HepG2 (cell line): Measurements from ENCODE around the gene IFRD1. TPM values are rescaled to one million over a fixed set of nuclear protein-coding genes. Genes with fewer than 3 reads are reported as not detected.

Experiments used
- ATAC-seq: fragments of 200-7000 bp; cut with Tn5 transposase; 3 replicates; pipeline ENCODE4 v1.9.1; 2020; ENCODE audit warnings: mild to moderate bottlenecking, moderate library complexity
- BruUV-seq: library from RNA; stranded (reverse); fragments of 400-500 nt; replicated peaks from 2 replicates; lab custom pipeline; 2021; lab: Mats Ljungman, UMichigan
- CTCF ChIA-PET: fragments of 300-600 bp; formaldehyde crosslinking; extraction: SDS; loops from one replicate; lab custom pipeline; 2021; ENCODE audit warnings: low total read pairs, inconsistent platforms, low intra/inter-chr PET ratio; lab: Yijun Ruan, JAX
- POLR2A ChIA-PET: fragments of 350-600 bp; sonication (Branson Sonifier 250); formaldehyde crosslinking; loops from one replicate; lab custom pipeline; 2020; ENCODE audit warnings: antibody characterized with exemption, inconsistent platforms; lab: Yijun Ruan, JAX
- DNase-seq: peaks from one replicate; pipeline ENCODE4 v3.0.0-alpha.2; 2015; ENCODE audit warnings: low spot score
- FAIRE-seq: peaks from 3 replicates; lab custom pipeline; 2011; peaks lifted over from hg19 to GRCh38; lab: Jason Lieb, UNC
- H2AFZ ChIP-seq: one replicate; pipeline ENCODE4 v1.6.1; 2011; ENCODE audit warnings: low read length, inconsistent platforms
- H3K27ac ChIP-seq: fragments of 300-600 bp; 3 replicates; pipeline ENCODE4 v1.8.0; 2011; ENCODE audit warnings: mixed run types, mild to moderate bottlenecking, mixed read lengths, low read length, inconsistent platforms; ENCODE audit not compliant: insufficient read depth; ENCODE audit errors: extremely low read length
- H3K27me3 ChIP-seq, 2 experiments: fragments of 200-600 bp in 1 of 2; 2 replicates in 1 of 2; 3 replicates in 1 of 2; pipeline versions ENCODE4 v1.6.0 to v1.8.0; 2011; ENCODE audit warnings: low read length in 2 of 2, mild to moderate bottlenecking in 2 of 2, moderate library complexity in 2 of 2, inconsistent platforms in 1 of 2; ENCODE audit not compliant: insufficient read depth in 2 of 2, control insufficient read depth in 1 of 2
- H3K36me3 ChIP-seq, 2 experiments: fragments of 200-600 bp in 1 of 2; replicated peaks in 1 of 2; 2 replicates in 1 of 2; 3 replicates in 1 of 2; pipeline versions ENCODE4 v1.5.1 to v1.8.0; 2011; ENCODE audit warnings: low read length in 2 of 2, inconsistent platforms in 1 of 2; ENCODE audit not compliant: insufficient read depth in 2 of 2, control insufficient read depth in 1 of 2
- H3K4me1 ChIP-seq: 2 replicates; pipeline ENCODE4 v1.5.1; 2012; ENCODE audit warnings: low read length, inconsistent platforms; ENCODE audit not compliant: insufficient read depth
- H3K4me2 ChIP-seq: 2 replicates; pipeline ENCODE4 v1.6.0; 2011; ENCODE audit warnings: low read depth, low read length, inconsistent platforms
- H3K4me3 ChIP-seq, 3 experiments: fragments of 200-600 bp in 1 of 3; sonication (generic), shearing (Covaris generic) in 1 of 3; replicated peaks in 1 of 3; 2 replicates each; pipeline ENCODE4 v1.5.1; 2011 to 2016; ENCODE audit warnings: low read length in 3 of 3, inconsistent platforms in 2 of 3, low read depth in 2 of 3, mild to moderate bottlenecking in 2 of 3, control low read depth in 1 of 3, mixed read lengths in 1 of 3; ENCODE audit not compliant: insufficient read depth in 1 of 3
- H3K79me2 ChIP-seq: one replicate; pipeline ENCODE4 v1.6.1; 2011; ENCODE audit warnings: low read length, inconsistent platforms; ENCODE audit not compliant: insufficient read depth
- H3K9ac ChIP-seq: 2 replicates; pipeline ENCODE4 v1.6.0; 2011; ENCODE audit warnings: mild to moderate bottlenecking, low read depth, low read length, inconsistent platforms; ENCODE audit not compliant: insufficient read depth
- H3K9me3 ChIP-seq: 2 replicates; pipeline ENCODE4 v1.5.1; 2012; ENCODE audit warnings: mild to moderate bottlenecking, low read length
- H4K20me1 ChIP-seq: 2 replicates; pipeline ENCODE4 v1.6.0; 2011; ENCODE audit warnings: inconsistent platforms, mild to moderate bottlenecking, low read length, moderate library complexity; ENCODE audit not compliant: insufficient read depth
- ATF4 ChIP-seq, 2 experiments: fragments of 450-650 bp in 1 of 2; sonication (generic) in 1 of 2; formaldehyde crosslinking; IDR thresholded peaks; 2 replicates each; pipeline versions ENCODE4 v1.5.0 to v1.8.0; 2020 to 2022; ENCODE audit warnings: mild to moderate bottlenecking in 1 of 2, missing genetic modification reagents in 1 of 2
- ETV5 ChIP-seq: IDR thresholded peaks from 2 replicates; pipeline ENCODE4 v1.6.1; 2018; ENCODE audit warnings: missing biosample characterization, missing genetic modification reagents, inconsistent platforms, borderline replicate concordance
- LRRFIP1 ChIP-seq: sonication (generic); formaldehyde crosslinking; conservative IDR thresholded peaks from 2 replicates; pipeline ENCODE4 v1.4.0; 2020; ENCODE audit warnings: missing genetic modification reagents
- NFYC ChIP-seq: IDR thresholded peaks from 2 replicates; pipeline ENCODE4 v1.6.1; 2016; ENCODE audit warnings: missing genetic modification reagents, missing compliant biosample characterization
- PITX1 ChIP-seq: sonication (generic); formaldehyde crosslinking; IDR thresholded peaks from 2 replicates; pipeline ENCODE4 v1.5.1; 2020; ENCODE audit warnings: mild to moderate bottlenecking, missing genetic modification reagents
- REXO4 ChIP-seq: sonication (generic); formaldehyde crosslinking; IDR thresholded peaks from 2 replicates; pipeline ENCODE4 v1.8.0; 2022; ENCODE audit warnings: missing genetic modification reagents, mild to moderate bottlenecking, borderline replicate concordance
- ZNF274 ChIP-seq: sonication (generic); formaldehyde crosslinking; IDR thresholded peaks from 2 replicates; pipeline ENCODE4 v1.5.1; 2020; ENCODE audit warnings: mild to moderate bottlenecking, missing genetic modification reagents
- ZNF616 ChIP-seq: sonication (generic); formaldehyde crosslinking; IDR thresholded peaks from 2 replicates; pipeline ENCODE4 v1.5.0; 2020; ENCODE audit warnings: low read depth, mild to moderate bottlenecking, missing genetic modification reagents
- WGBS: methylation state at CpG from one replicate; pipeline ENCODE4 v1.1.6; 2017; ENCODE audit warnings: low lambda C conversion rate; 5-methylcytosine and 5-hydroxymethylcytosine counted together
- in situ Hi-C: cut with HindIII; loops from 2 replicates; pipeline ENCODE4 v1.10.0; 2017; ENCODE audit warnings: low pct_unique_long_range_greater_than_20kb; ENCODE audit not compliant: extremely low pct_ligation_motif_present
- intact Hi-C: fragments of 100-400 bp; cut with micrococcal nuclease; formaldehyde crosslinking; loops from one replicate; pipeline ENCODE4 v1.10.0; 2022; ENCODE audit not compliant: unreplicated experiment
- polyA plus RNA-seq, 8 experiments: library from polyadenylated mRNA; depleted of rRNA in 3 of 8; stranded (reverse) in 7 of 8; unstranded in 1 of 8; fragments of >200 nt; fragmentation: Illumina TruSeq in 4 of 8; extraction: Trizol in 4 of 8; gene quantifications; 2 replicates each; pipeline versions ENCODE4 v1.2.1 to v1.2.3, GENCODE V29; 2011 to 2016; ENCODE audit warnings: low read depth in 4 of 8, missing spikeins in 1 of 8, mixed read lengths in 1 of 8; ENCODE audit not compliant: insufficient read depth in 1 of 8
- total RNA-seq, 5 experiments: library from RNA; depleted of rRNA; stranded (reverse); fragments of >200 nt; fragmentation: Illumina TruSeq; extraction: Trizol; gene quantifications; 2 replicates each; pipeline ENCODE4 v1.2.3, GENCODE V29; 2016; ENCODE audit warnings: low read depth in 1 of 5
- TF ChIP-seq, protein P1 (sequence below): sonication (generic); formaldehyde crosslinking; IDR thresholded peaks from 2 replicates; pipeline ENCODE4 v1.9.0; 2021; ENCODE audit warnings: mild to moderate bottlenecking, missing genetic modification reagents

The IFRD1 gene
- total and polyA plus RNA-seq, 2 of the 13 experiments (the other 11 are each of a cell fraction or from before 2014, with no cell fraction given), result 50.9 to 55.5 TPM

DNA sequence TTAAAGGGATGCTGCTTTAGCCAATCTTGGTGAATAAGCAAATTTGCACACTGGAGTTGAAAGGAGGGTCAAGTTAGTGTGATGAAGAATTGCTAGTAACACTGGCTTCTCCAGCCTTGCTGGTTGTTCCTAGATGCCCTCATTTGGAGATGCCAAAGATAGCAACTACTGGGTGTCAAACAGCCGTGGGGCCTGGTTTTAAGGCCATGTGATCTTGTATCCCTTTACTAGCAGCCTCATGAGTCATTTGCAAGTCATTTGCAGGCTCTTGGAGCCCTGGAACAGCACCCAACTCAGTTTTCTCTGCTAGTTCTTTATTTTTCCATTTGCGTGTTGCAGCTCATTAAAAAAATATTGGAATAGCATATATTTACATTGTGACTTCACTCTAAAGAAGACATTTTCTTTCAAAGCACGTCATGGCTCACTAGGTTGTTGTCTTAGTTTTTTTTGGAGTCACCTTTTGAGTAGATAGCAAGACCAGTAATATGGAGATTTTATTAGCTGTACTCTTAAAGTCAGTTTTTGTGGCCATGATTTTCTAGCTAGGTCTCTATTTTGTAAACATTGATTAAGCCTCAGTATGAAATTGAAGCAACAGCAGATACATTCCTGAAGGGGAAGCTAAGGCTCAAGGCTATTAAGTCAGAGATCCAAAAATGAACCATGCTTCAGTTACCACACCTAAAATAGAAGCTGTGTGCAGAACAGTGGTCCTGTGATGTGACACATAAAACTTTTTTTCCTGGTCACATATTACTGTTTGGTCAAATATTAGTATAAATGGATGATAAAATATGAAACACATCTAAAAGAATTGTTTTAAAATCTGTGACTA is 31.8 kb downstream of the IFRD1 start:
- H3K4me1 ChIP-seq, result peaks cover 8% of the 10 kb centered on the region; the same call in 1 of the 2 replicates
- H3K9me3 ChIP-seq, result no peaks in the 10 kb centered on the region
- H4K20me1 ChIP-seq, result no peaks in the 10 kb centered on the region
- intact Hi-C loops, result no loop called here
- FAIRE-seq (no peak), DNase-seq (no peak), ATAC-seq (no peak)
- no TSS peak for BruUV-seq
- H2AFZ ChIP-seq, result no peak overlapping the region
- POLR2A ChIA-PET, result no interaction called here
- H3K79me2 ChIP-seq, result no peaks in the 10 kb centered on the region
- H3K4me2 ChIP-seq, result no peak overlapping the region
- no peaks in the 10 kb centered on the region; a peak in 2 of 5 replicates for H3K36me3 ChIP-seq
- H3K4me3 ChIP-seq, result no peak overlapping the region
- in situ Hi-C loops, result no loop called here
- no peaks in the 10 kb centered on the region for H3K27me3 ChIP-seq
- 95% methylated on average over 2 of the region's 3 CpGs for WGBS
- H3K27ac ChIP-seq, result no peak overlapping the region
- no peak for TF ChIP-seq REXO4 (CRISPR knock-in tag)
- TF ChIP-seq ZNF274 (CRISPR knock-in tag), result no peak
- no peak for TF ChIP-seq ZNF616 (CRISPR knock-in tag)
- TF ChIP-seq, protein P1, sequence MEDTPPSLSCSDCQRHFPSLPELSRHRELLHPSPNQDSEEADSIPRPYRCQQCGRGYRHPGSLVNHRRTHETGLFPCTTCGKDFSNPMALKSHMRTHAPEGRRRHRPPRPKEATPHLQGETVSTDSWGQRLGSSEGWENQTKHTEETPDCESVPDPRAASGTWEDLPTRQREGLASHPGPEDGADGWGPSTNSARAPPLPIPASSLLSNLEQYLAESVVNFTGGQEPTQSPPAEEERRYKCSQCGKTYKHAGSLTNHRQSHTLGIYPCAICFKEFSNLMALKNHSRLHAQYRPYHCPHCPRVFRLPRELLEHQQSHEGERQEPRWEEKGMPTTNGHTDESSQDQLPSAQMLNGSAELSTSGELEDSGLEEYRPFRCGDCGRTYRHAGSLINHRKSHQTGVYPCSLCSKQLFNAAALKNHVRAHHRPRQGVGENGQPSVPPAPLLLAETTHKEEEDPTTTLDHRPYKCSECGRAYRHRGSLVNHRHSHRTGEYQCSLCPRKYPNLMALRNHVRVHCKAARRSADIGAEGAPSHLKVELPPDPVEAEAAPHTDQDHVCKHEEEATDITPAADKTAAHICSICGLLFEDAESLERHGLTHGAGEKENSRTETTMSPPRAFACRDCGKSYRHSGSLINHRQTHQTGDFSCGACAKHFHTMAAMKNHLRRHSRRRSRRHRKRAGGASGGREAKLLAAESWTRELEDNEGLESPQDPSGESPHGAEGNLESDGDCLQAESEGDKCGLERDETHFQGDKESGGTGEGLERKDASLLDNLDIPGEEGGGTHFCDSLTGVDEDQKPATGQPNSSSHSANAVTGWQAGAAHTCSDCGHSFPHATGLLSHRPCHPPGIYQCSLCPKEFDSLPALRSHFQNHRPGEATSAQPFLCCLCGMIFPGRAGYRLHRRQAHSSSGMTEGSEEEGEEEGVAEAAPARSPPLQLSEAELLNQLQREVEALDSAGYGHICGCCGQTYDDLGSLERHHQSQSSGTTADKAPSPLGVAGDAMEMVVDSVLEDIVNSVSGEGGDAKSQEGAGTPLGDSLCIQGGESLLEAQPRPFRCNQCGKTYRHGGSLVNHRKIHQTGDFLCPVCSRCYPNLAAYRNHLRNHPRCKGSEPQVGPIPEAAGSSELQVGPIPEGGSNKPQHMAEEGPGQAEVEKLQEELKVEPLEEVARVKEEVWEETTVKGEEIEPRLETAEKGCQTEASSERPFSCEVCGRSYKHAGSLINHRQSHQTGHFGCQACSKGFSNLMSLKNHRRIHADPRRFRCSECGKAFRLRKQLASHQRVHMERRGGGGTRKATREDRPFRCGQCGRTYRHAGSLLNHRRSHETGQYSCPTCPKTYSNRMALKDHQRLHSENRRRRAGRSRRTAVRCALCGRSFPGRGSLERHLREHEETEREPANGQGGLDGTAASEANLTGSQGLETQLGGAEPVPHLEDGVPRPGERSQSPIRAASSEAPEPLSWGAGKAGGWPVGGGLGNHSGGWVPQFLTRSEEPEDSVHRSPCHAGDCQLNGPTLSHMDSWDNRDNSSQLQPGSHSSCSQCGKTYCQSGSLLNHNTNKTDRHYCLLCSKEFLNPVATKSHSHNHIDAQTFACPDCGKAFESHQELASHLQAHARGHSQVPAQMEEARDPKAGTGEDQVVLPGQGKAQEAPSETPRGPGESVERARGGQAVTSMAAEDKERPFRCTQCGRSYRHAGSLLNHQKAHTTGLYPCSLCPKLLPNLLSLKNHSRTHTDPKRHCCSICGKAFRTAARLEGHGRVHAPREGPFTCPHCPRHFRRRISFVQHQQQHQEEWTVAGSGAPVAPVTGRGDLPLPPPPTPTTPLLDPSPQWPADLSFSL, result no peak
- no peak for TF ChIP-seq PITX1 (CRISPR knock-in tag)
- no peak for TF ChIP-seq NFYC (CRISPR knock-in tag)
- no peak for TF ChIP-seq LRRFIP1
- no peak for TF ChIP-seq ATF4 (CRISPR knock-in tag; IDR thresholded peaks at IDR 0.05)
- no peak for TF ChIP-seq ETV5
- TF ChIP-seq, all 625 proteins: peak for 0
- CTCF ChIA-PET, result no interaction called here
- no peak overlapping the region for H3K9ac ChIP-seq
